GM19324 (cell line): ENCODE measurements around the gene EMSY.
"Not testable (repeated sequence)": the region's sequence is repeated elsewhere in the genome, so short reads cannot be mapped to it uniquely, and the experiment has no call there.

Experiments
- ATAC-seq: cut with Tn5 transposase; IDR thresholded peaks from one replicate; pipeline ENCODE4 v1.9.1; 2021; ENCODE audit warnings: mild to moderate bottlenecking, moderate library complexity; ENCODE audit not compliant: unreplicated experiment, low FRiP score

Gene EMSY

DNA sequence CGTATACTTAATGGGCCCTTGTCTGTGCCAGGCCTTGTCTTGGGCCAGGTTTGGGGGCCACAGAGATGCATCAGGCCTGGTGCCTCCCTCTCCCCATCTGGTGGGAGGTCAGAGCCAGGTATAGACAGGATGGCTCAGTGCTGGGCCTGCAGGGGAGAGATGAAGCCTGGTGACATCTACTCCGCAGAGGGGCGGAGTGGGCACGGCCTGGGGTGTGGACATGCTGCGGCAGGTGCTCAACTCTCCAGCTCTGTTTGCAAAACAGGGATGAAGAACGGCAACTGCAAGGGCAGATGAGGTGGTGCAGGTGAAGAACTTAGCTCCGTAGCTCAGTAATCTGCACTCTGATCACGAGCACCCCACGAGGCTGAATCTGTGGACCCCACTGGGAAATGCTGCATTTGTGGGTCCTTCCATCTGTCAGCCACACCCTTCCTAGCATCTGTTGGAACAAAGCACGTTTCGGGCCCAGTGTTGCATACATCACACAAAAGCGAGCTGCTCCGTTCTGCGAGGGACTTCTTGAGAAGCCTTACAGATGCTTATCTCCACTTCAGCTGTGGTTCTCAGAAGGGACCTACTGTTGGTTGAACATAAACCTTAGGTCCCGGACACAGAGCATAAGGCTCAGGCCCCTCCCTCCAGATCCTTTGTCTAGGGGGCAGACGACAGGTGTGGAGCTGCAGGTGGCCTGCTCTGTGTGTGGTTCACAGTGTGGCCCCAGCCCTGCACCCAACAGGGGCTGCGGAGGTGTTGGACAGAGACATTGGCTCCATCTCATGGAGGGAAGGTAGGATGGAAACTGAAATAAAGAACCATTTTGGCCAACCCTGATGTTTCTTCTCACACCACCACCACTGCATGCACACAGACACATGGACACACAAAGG, 147.5 kb downstream of the EMSY start:
- ATAC-seq: no peak

DNA sequence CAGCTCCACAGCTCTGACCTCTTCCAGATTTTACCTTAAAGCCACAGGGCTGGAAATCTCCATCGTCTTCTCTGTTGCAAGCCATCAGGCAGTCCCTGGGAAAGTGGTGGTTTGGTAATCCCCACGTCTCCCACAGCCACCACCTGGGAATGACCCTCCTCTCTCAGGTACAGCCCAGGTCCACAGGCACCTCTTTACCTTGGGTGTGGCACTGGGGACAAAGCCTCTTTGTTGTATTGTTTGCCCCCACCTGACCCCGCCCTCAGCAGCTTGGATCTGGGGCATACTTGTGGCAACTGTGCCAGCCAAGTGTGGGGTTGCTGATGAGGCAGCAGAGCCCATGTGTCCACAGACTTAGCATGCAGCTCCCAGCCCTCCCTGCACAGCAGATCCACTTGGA, 148.1 kb downstream of the EMSY start:
- ATAC-seq: no peak

DNA sequence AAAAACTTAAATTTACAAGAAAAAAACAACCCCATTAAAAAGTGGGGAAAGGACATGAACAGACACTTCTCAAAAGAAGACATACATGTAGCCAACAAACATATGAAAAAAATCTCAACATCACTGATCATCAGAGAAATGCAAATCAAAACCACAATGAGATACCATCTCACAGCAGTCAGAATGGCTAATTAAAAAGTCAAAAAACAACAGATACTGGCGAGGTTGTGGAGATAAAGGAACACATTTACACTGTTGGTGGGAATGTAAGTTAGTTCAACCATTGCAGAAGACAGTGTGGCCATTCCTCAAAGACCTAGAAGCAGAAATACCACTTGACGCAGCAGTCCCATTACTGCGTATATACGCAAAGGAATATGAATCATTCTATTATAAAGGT, 150.3 kb downstream of the EMSY start:
- not testable (repeated sequence) for ATAC-seq

DNA sequence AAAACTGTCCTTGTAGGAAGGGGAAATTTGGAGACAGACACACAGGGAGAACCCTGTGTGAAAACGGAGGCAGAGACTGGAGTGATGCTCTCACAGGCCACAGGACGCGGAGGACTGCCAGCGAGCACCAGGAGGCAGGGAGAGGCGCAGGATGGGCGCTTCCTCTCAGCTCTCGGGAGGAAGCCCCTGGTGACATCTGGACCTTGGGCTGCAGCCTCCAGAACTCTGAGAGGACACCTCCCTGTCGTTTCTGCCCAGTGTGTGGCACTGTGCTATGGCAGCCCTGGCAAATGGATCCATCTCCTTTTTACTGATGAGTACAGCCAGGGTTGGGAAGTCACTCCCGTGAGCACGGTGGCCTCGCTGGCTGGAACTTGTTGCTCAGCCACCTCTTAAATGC, 151.8 kb downstream of the EMSY start:
- no peak for ATAC-seq

DNA sequence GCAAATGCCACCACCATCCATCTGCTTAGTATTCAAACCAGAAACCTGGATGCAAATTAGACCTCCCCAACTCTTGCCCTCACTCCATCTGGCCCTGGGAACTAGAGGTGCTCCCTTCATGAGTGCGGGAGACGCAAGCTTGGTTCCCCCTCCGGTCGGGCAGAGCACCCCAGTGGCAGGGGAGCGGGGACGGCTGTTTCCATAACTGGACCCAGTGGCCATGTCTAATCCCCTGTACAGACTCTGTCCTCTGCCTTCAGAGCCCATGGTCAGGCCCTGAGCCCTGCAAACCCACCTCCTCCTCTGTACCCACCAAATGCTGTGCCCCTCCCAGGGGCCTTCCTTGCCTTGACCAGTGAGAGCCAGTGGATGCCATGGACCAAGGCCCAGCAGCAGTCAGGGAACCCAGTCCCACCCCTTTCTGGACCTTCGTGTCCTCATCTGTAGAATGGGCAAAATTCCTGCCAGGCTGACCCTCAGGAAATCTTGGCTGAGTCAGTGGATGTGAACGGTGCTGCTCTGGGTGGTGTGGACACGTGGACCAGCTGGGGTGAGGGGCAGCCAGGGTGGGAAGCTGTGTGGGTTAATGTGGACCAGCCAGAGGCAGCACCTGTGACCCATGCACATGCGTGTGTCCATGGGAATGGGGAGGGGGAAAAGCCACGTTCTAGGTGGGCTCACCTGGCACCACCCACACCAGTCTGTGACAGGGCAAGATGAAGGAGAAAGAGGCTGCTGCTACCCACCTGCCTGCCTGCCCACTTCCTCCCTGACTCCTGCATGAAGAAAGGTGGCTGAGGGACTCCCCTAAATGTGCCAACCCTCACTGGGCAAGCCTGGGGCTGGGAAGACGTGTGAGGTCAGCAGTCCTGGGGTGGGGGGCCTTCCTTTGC, 153.0 kb downstream of the EMSY start:
- no peak for ATAC-seq

DNA sequence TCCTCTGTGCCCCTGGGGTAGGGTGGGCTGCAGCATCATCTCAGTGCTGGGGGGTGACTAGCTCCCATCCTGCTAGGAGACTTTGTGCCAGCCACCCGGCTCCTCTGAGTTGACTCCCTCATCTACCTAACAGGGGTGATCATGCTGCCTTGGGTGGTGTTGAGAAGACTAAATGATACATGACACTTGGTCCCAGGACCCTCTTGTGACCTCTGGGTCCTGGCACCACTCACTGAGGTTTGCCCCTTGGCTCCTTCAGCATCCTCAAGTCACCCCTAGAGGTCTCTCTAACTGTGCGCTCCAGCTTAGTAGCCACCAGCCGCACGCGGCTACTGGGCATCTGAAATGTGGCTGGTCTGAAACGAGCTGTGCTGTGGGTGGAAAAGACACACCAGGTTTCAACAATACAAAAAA, 153.6 kb downstream of the EMSY start:
- no peak for ATAC-seq

DNA sequence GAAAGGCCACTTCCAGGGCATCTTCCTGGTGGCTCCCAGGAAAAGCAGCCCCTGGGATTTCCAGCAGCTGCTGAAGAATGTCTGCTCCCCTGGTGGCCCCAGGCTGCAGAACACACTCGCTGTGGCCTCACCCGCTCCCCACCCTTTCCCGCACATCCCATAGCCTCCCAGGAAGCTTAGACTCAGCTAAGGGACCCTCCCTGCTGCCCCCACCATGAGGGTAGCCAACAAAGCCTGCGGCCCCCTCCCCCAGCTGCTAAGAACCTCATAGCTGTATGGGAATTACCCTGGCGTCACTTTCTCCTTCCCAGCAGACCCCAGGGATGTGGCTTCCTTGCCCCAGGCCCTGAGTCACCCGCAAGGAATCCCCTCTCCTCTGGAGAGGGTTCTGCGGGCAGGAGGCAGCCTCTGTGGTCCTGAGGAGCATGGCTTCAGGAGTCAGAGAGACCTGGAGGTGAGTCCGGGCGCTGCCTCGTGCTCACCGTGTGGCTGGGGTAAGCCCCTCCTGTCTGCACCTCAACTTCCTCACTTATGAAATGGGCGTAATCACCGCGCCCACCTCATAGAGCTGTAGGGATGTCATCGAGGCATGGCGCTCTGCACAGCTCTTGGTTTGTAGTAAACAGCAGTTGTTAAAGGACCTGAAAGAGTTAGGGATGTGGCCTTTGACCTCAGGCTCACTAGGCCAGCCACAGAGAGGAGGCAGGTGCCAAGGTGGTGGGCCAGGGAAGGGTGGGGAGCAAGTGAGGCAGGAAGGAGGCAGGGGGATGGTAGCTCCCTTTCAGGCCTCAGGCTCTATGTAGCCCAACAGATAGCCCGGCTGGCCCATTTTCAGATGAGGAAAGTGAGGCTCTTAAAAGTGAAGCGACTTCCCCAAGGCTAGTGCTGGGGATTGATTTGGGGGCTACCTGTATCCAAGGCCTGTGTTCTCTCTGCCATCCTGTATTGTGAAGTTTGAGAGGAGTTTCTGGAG, 154.5 kb downstream of the EMSY start:
- no peak for ATAC-seq

DNA sequence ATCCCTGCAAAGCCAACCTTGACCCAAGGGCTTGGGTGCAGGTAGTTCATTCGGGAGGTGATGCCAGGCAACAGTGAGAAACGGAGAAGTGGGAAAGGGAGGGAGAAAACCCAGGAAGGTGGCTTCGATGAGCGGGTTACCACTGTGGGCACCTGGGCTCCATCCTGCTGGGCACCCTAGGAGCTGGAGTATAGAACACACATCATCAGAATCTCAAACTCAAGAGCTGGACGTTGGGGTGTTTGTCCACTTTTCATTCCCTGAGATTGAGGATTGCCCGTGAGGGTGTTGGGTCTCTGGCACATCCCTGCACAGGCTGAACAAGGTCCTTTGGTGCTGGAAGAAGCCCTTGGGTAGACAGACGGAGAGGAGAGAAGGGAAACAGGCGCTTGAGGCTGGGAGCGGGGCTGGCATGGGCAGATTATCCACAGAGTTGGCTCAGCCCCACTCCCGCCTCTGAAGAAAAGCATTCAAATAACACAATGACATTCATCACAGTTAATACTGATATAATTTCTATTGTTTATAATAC, 155.4 kb downstream of the EMSY start:
- no peak for ATAC-seq

DNA sequence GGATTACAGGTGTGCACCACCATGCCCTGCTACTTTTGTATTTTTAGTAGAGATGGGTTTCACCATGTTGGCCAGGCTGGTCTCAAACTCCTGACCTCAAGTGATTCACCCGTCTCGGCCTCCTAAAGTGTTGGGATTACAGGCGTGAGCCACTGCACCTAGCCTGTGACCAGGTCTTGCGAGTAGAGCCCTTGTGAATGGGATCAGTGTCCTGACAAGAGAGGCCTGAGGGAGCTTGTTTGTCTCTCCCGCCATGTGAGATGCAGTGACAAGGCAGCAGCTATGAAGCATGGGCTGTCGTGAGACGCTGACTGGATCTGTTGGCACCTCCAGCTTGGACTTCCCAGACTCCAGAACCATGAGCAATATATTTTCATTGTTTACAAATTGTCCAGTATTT, 156.5 kb downstream of the EMSY start:
- no peak for ATAC-seq

DNA sequence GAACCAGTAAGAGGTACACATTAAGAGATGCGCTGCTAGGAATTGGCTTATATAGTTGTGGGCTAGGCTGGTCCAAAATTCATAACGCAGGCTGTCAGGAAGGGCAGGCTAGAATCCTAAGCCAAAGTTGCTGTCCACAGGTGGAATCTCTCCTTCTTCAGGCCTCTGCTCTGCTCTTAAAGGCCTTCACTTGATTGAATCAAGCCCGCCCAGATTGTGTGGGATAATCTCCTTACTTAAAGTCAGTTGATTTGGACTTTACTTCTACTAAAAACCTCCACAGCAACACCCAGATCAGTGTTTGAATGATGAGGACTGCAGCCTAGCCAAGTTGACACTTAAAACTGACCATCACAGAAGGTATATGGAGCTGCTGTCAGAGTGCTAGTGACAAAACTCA, 156.9 kb downstream of the EMSY start:
- ATAC-seq: no peak

DNA sequence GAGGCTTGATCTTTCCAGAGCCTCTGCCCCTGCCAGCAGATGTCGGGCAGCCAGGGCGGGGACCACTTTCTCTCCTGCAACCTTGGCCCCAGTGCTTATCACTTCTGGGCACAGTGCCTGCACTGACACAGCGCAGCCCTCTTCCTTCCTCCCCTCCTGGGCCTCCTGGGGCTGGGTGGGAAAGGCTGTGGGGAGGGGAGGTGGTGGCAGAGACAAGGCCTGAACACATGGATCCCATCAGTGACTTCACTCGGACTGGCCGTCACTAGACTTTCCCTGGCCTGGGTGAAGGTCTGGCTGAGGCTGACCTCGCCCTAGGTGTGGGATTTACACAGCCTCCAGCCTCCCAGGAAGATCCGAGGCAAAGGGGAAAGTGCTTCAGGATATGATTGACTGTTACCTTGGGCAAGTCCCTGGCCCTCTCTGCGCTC, 157.6 kb downstream of the EMSY start:
- ATAC-seq: no peak
